IMR-90 (cell line): ENCODE measurements around the gene CDH23. TPM values are rescaled to one million over a fixed set of nuclear protein-coding genes. Genes with fewer than 3 reads are reported as not detected.

Experiments used
- ATAC-seq: fragments of 200-7000 bp; cut with Tn5 transposase; 2 replicates; pipeline ENCODE4 v1.9.1; 2020; ENCODE audit warnings: low read depth, mild to moderate bottlenecking, moderate library complexity
- BruUV-seq: library from RNA; stranded (reverse); fragments of 400-500 nt; replicated peaks from 2 replicates; lab custom pipeline; 2021; lab: Mats Ljungman, UMichigan
- CTCF ChIA-PET: fragments of 300-600 bp; formaldehyde crosslinking; extraction: SDS; loops from one replicate; lab custom pipeline; 2021; ENCODE audit warnings: antibody characterized with exemption; lab: Yijun Ruan, JAX
- POLR2A ChIA-PET: fragments of 300-600 bp; sonication (Branson Sonifier 250); formaldehyde crosslinking; loops from one replicate; lab custom pipeline; 2022; ENCODE audit warnings: antibody characterized with exemption; ENCODE audit not compliant: unreplicated experiment; lab: Charles Lee
- DNase-seq: peaks from one replicate; pipeline ENCODE4 v3.0.0; 2013
- H2AFZ ChIP-seq: replicated peaks from 2 replicates; pipeline ENCODE3; 2013; ENCODE audit warnings: low read length, mild to moderate bottlenecking; ENCODE audit not compliant: poor library complexity
- H2AK5ac ChIP-seq: 2 replicates; pipeline ENCODE4 v1.6.1; 2013; ENCODE audit warnings: low read depth, low read length, inconsistent platforms
- H2AK9ac ChIP-seq: replicated peaks from 2 replicates; pipeline ENCODE3; 2013; ENCODE audit warnings: mild to moderate bottlenecking, low read depth, low read length, moderate library complexity; ENCODE audit not compliant: poor library complexity
- H2BK120ac ChIP-seq: 2 replicates; pipeline ENCODE4 v1.6.1; 2013; ENCODE audit warnings: low read depth, low read length, inconsistent platforms
- H2BK15ac ChIP-seq: 3 replicates; pipeline ENCODE4 v1.6.1; 2013; ENCODE audit warnings: low read depth, low read length, inconsistent platforms
- H2BK20ac ChIP-seq: 2 replicates; pipeline ENCODE4 v1.6.1; 2013; ENCODE audit warnings: low read depth, mild to moderate bottlenecking, inconsistent platforms, low read length, moderate library complexity
- H2BK5ac ChIP-seq: 2 replicates; pipeline ENCODE4 v1.6.1; 2013; ENCODE audit warnings: mild to moderate bottlenecking, low read depth, low read length, inconsistent platforms; ENCODE audit not compliant: poor library complexity, severe bottlenecking
- H3K14ac ChIP-seq: replicated peaks from 2 replicates; pipeline ENCODE4 v1.6.1; 2013; ENCODE audit warnings: low read depth, low read length, inconsistent platforms
- H3K18ac ChIP-seq: 2 replicates; pipeline ENCODE4 v1.6.1; 2013; ENCODE audit warnings: low read depth, low read length, control low read depth
- H3K23ac ChIP-seq: 2 replicates; pipeline ENCODE4 v1.6.1; 2013; ENCODE audit warnings: low read depth, low read length, inconsistent platforms
- H3K27ac ChIP-seq: 2 replicates; pipeline ENCODE4 v1.5.1; 2013; ENCODE audit warnings: mild to moderate bottlenecking, control low read depth, low read length; ENCODE audit not compliant: insufficient read depth
- H3K27me3 ChIP-seq: 2 replicates; pipeline ENCODE4 v1.6.1; 2013; ENCODE audit warnings: low read length; ENCODE audit not compliant: control insufficient read depth, insufficient read depth
- H3K36me3 ChIP-seq: 2 replicates; pipeline ENCODE4 v1.6.1; 2013; ENCODE audit warnings: low read length, mixed read lengths; ENCODE audit not compliant: control insufficient read depth, insufficient read depth
- H3K4ac ChIP-seq: 2 replicates; pipeline ENCODE4 v1.6.1; 2013; ENCODE audit warnings: low read depth, low read length, inconsistent platforms
- H3K4me1 ChIP-seq: 2 replicates; pipeline ENCODE4 v1.6.1; 2013; ENCODE audit warnings: low read length, mixed read lengths; ENCODE audit not compliant: control insufficient read depth, insufficient read depth
- H3K4me2 ChIP-seq: 2 replicates; pipeline ENCODE4 v1.6.1; 2013; ENCODE audit warnings: low read depth, mild to moderate bottlenecking, control low read depth, low read length, moderate library complexity
- H3K4me3 ChIP-seq: 2 replicates; pipeline ENCODE4 v1.5.1; 2013; ENCODE audit warnings: low read depth, mild to moderate bottlenecking, control low read depth, low read length, moderate library complexity; ENCODE audit not compliant: insufficient read depth
- H3K56ac ChIP-seq: 2 replicates; pipeline ENCODE4 v1.6.1; 2013; ENCODE audit warnings: low read length, inconsistent platforms; ENCODE audit not compliant: insufficient read depth; ENCODE audit errors: extremely low read depth
- H3K79me1 ChIP-seq, 2 experiments: 2 replicates each; pipeline ENCODE4 v1.6.1; 2013; ENCODE audit warnings: low read length in 2 of 2, inconsistent platforms in 1 of 2, low read depth in 1 of 2
- H3K9ac ChIP-seq: 2 replicates; pipeline ENCODE4 v1.6.1; 2013; ENCODE audit warnings: low read depth, low read length, control low read depth
- H3K9me1 ChIP-seq: 2 replicates; pipeline ENCODE4 v1.6.1; 2013; ENCODE audit warnings: low read length, inconsistent platforms; ENCODE audit not compliant: insufficient read depth
- H3K9me3 ChIP-seq: 2 replicates; pipeline ENCODE4 v1.6.1; 2013; ENCODE audit warnings: low read length; ENCODE audit not compliant: control insufficient read depth, insufficient read depth
- H4K20me1 ChIP-seq: 2 replicates; pipeline ENCODE4 v1.6.1; 2013; ENCODE audit warnings: low read length, inconsistent platforms; ENCODE audit not compliant: insufficient read depth
- H4K5ac ChIP-seq: 2 replicates; pipeline ENCODE4 v1.6.1; 2013; ENCODE audit warnings: mild to moderate bottlenecking, low read depth, low read length, control low read depth
- H4K8ac ChIP-seq, 2 experiments: 2 replicates each; pipeline ENCODE4 v1.6.1; 2013; ENCODE audit warnings: low read depth in 2 of 2, low read length in 2 of 2, control low read depth in 1 of 2, inconsistent platforms in 1 of 2
- H4K91ac ChIP-seq: 2 replicates; pipeline ENCODE4 v1.6.1; 2013; ENCODE audit warnings: low read depth, low read length, inconsistent platforms; ENCODE audit not compliant: insufficient read depth
- POLR2A ChIP-seq: IDR thresholded peaks from 2 replicates; pipeline ENCODE4 v1.6.1; 2012; ENCODE audit warnings: mild to moderate bottlenecking, low read depth, low read length
- SMC3 ChIP-seq: fragments of 150-350 bp; IDR thresholded peaks from 2 replicates; pipeline ENCODE4 v1.6.1; 2016; ENCODE audit warnings: low read depth, mild to moderate bottlenecking, antibody characterized with exemption, low read length, moderate library complexity
- WGBS, 2 experiments: methylation state at CpG; one replicate each; pipeline versions ENCODE4 v1.1.5 to v1.1.7; 2013; ENCODE audit warnings: missing lambda C conversion rate in 2 of 2; ENCODE audit not compliant: insufficient read length in 1 of 2; ENCODE audit errors: extremely low coverage in 2 of 2; 5-methylcytosine and 5-hydroxymethylcytosine counted together
- dilution Hi-C: fragments of 300-500 bp; cut with HindIII; formaldehyde crosslinking; loops from one replicate; pipeline ENCODE4 v1.14.3; 2018; ENCODE audit warnings: low sequenced_read_pairs; ENCODE audit not compliant: unreplicated experiment
- in situ Hi-C: fragments of 300-500 bp; cut with MboI; formaldehyde crosslinking; loops from 3 replicates; pipeline ENCODE4 v1.14.3; 2019; ENCODE audit warnings: low sequenced_read_pairs, inconsistent platforms, mixed read lengths
- intact Hi-C: fragments of 100-400 bp; cut with micrococcal nuclease; formaldehyde crosslinking; loops from 2 replicates; pipeline ENCODE4 v1.10.0; 2022
- polyA plus RNA-seq, 3 experiments: library from polyadenylated mRNA; depleted of rRNA; stranded (reverse); fragments of >200 nt; gene quantifications; 2 replicates each; pipeline ENCODE4 v1.2.3, GENCODE V29; 2012; ENCODE audit warnings: low replicate concordance in 1 of 3
- total RNA-seq: library from RNA; depleted of rRNA; stranded (reverse); fragments of >200 nt; gene quantifications from 2 replicates; pipeline ENCODE4 v1.2.3, GENCODE V29; 2012

Gene CDH23
- total and polyA plus RNA-seq, 2 of the 4 experiments (the other 2 are of a cell fraction) = under 0.01 to 0.03 TPM

DNA sequence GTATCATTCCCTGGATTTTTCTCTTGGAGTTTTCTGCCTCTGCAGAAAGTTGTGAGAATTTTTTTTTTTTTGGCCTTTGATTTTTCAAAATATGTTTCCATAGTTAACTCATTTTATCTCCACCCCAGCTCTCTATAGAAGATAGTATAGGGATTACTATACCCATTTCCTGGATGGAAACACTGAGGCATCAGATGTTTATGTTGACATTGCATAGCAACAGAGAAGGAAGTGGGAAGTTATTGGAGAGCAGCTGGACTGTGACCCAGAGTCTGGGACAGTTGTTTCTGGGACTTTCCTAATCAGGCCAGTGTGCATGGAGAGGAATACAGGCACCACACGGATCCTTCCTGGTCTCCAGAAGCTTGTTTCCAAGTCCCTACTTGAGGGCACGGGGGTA, 158.0 kb downstream of the CDH23 start:
- WGBS, 2 experiments = no CpG with 5 or more reads among the region's 2 CpGs
- H3K4me3 ChIP-seq = no peak overlapping the region
- DNase-seq (no peak), ATAC-seq (no peak)
- H3K23ac ChIP-seq = no peak overlapping the region
- CTCF ChIA-PET = interaction anchor here (0.6 kb wide), 1 partner anchor 799 kb away, joined by 3 read pairs; no protein-coding TSS in a partner anchor
- no peaks in the 10 kb centered on the region; the same call in 1 of the 2 replicates for H4K20me1 ChIP-seq
- dilution Hi-C loops = no loop called here
- POLR2A ChIA-PET = no interaction called here
- no peak overlapping the region for H2AK9ac ChIP-seq
- H3K9me3 ChIP-seq = no peaks in the 10 kb centered on the region
- in situ Hi-C loops = no loop called here
- H3K79me1 ChIP-seq = no peaks in the 10 kb centered on the region
- TF ChIP-seq SMC3 (no peak), POLR2A (no peak)
- H3K36me3 ChIP-seq = no peaks in the 10 kb centered on the region
- H2BK20ac ChIP-seq = no peak overlapping the region
- H4K5ac ChIP-seq = no peak overlapping the region
- no peaks in the 10 kb centered on the region for H3K4me1 ChIP-seq
- H3K4ac ChIP-seq = no peak overlapping the region
- H4K91ac ChIP-seq = no peak overlapping the region
- peaks cover 28% of the 10 kb centered on the region for H3K27me3 ChIP-seq
- H3K9ac ChIP-seq = no peak overlapping the region
- no peak overlapping the region for H2BK5ac ChIP-seq
- H3K18ac ChIP-seq = no peak overlapping the region
- no peak overlapping the region for H3K27ac ChIP-seq
- no TSS peak for BruUV-seq
- H2AFZ ChIP-seq = no peak overlapping the region
- no peak overlapping the region for H4K8ac ChIP-seq
- H2BK120ac ChIP-seq = no peak overlapping the region
- no peaks in the 10 kb centered on the region for H3K9me1 ChIP-seq
- H3K14ac ChIP-seq = no peak overlapping the region
- H2AK5ac ChIP-seq = no peak overlapping the region
- intact Hi-C loops = no loop called here
- H3K4me2 ChIP-seq = no peak overlapping the region
- H2BK15ac ChIP-seq = no peak overlapping the region
- H3K56ac ChIP-seq = no peak overlapping the region
